GM18909 (cell line): ENCODE results near the gene SOX8.

ENCODE experiments used
- ATAC-seq: cut with Tn5 transposase; IDR thresholded peaks from one replicate; pipeline ENCODE4 v1.9.1; 2021; ENCODE audit warnings: mild to moderate bottlenecking; ENCODE audit not compliant: unreplicated experiment, poor library complexity

SOX8 gene

GRCh38 chr16:985646-986400 lies 4.3 kb downstream of the SOX8 start:
- no peak for ATAC-seq

GRCh38 chr16:986411-986810 lies 4.8 kb downstream of the SOX8 start:
- ATAC-seq: no peak

- no peak for ATAC-seq
Measured at GRCh38 chr16:986925-987582, 5.5 kb downstream of the SOX8 start.

GRCh38 chr16:987906-988305 lies 6.3 kb downstream of the SOX8 start:
- ATAC-seq: no peak

GRCh38 chr16:988471-989353 lies 7.1 kb downstream of the SOX8 start:
- ATAC-seq: no peak

GRCh38 chr16:989354-989814 lies 7.8 kb downstream of the SOX8 start:
- no peak for ATAC-seq

GRCh38 chr16:990516-991291 lies 9.1 kb downstream of the SOX8 start:
- ATAC-seq: no peak

- ATAC-seq: no peak
Measured at GRCh38 chr16:991345-991744, 9.8 kb downstream of the SOX8 start.

- no peak for ATAC-seq
Measured at GRCh38 chr16:991773-992172, 10.2 kb downstream of the SOX8 start.

GRCh38 chr16:993731-994130 lies 12.2 kb downstream of the SOX8 start:
- no peak for ATAC-seq

- ATAC-seq: no peak
Measured at GRCh38 chr16:995087-995486, 13.5 kb downstream of the SOX8 start.

GRCh38 chr16:995783-996182 lies 14.2 kb downstream of the SOX8 start:
- ATAC-seq: no peak

- no peak for ATAC-seq
Measured at GRCh38 chr16:996681-997080, 15.1 kb downstream of the SOX8 start.

GRCh38 chr16:997440-998051 lies 16.0 kb downstream of the SOX8 start:
- ATAC-seq: no peak

- no peak for ATAC-seq
Measured at GRCh38 chr16:998211-998610, 16.6 kb downstream of the SOX8 start.

GRCh38 chr16:998615-999014 lies 17.0 kb downstream of the SOX8 start:
- no peak for ATAC-seq

GRCh38 chr16:999677-1000076 lies 18.1 kb downstream of the SOX8 start:
- no peak for ATAC-seq

- ATAC-seq: no peak
Measured at GRCh38 chr16:1000608-1001007, 19.0 kb downstream of the SOX8 start.

- ATAC-seq: no peak
Measured at GRCh38 chr16:1001096-1001495, 19.5 kb downstream of the SOX8 start.
